Activated CD8-positive, alpha-beta memory T cell treated with anti-CD3 and anti-CD28 coated beads for 1 hour (primary cell): Measurements from ENCODE around the gene CYP27C1.
"Not testable (repeated sequence)": the region's sequence is repeated elsewhere in the genome, so short reads cannot be mapped to it uniquely, and the experiment has no call there.

Source experiments
- DNase-seq, 2 donors: peaks; one replicate each; pipeline ENCODE4 v3.0.0-alpha.2; 2020; ENCODE audit warnings: low read depth in 1 of 2; ENCODE audit errors: extremely low read depth in 1 of 2

Gene CYP27C1

GRCh38 chr2:127173057-127173456 is 47.0 kb downstream of the CYP27C1 start:
- DNase-seq, result no peak

GRCh38 chr2:127172306-127172705 is 47.8 kb downstream of the CYP27C1 start:
- DNase-seq, result no peak

- DNase-seq, result no peak
Observed at GRCh38 chr2:127170452-127171197, 49.5 kb downstream of the CYP27C1 start.

- no peak for DNase-seq
Observed at GRCh38 chr2:127170021-127170420, 50.1 kb downstream of the CYP27C1 start.

GRCh38 chr2:127169066-127169660 is 50.9 kb downstream of the CYP27C1 start:
- DNase-seq, result no peak

GRCh38 chr2:127166231-127166860 is 53.8 kb downstream of the CYP27C1 start:
- no peak for DNase-seq

GRCh38 chr2:127165539-127165935 is 54.6 kb downstream of the CYP27C1 start:
- no peak for DNase-seq

- DNase-seq, result no peak
Observed at GRCh38 chr2:127164761-127165538, 55.1 kb downstream of the CYP27C1 start.

- DNase-seq, result no peak
Observed at GRCh38 chr2:127163921-127164320, 56.2 kb downstream of the CYP27C1 start.

GRCh38 chr2:127163090-127163406 is 57.1 kb downstream of the CYP27C1 start:
- not testable (repeated sequence) for DNase-seq

- DNase-seq, result no peak
Observed at GRCh38 chr2:127162261-127163089, 57.6 kb downstream of the CYP27C1 start.

- no peak for DNase-seq
Observed at GRCh38 chr2:127161176-127162136, 58.6 kb downstream of the CYP27C1 start.

- no peak for DNase-seq
Observed at GRCh38 chr2:127160676-127161075, 59.4 kb downstream of the CYP27C1 start.

GRCh38 chr2:127159543-127159942 is 60.6 kb downstream of the CYP27C1 start:
- DNase-seq, result no peak

- no peak for DNase-seq
Observed at GRCh38 chr2:127158614-127159290, 61.3 kb downstream of the CYP27C1 start.

- no peak for DNase-seq
Observed at GRCh38 chr2:127157651-127158485, 62.2 kb downstream of the CYP27C1 start.

GRCh38 chr2:127157114-127157513 is 63.0 kb downstream of the CYP27C1 start:
- no peak for DNase-seq

GRCh38 chr2:127155947-127156346 is 64.2 kb downstream of the CYP27C1 start:
- no peak for DNase-seq
